Prostate gland (tissue), 2 donors: ENCODE measurements around the gene ADAM15. TPM values are rescaled to one million over a fixed set of nuclear protein-coding genes. Genes with fewer than 3 reads are reported as not detected.

ENCODE experiments used
- DNase-seq: peaks from one replicate; pipeline ENCODE4 v3.0.0-alpha.2; 2019; ENCODE audit warnings: low spot score
- H3K27ac ChIP-seq, 2 donors: fragments of 200-600 bp; sonication (generic); 2 replicates each; pipeline ENCODE4 v1.5.1; 2017 to 2019
- H3K27me3 ChIP-seq: fragments of 200-600 bp; sonication (generic); replicated peaks from 2 replicates; pipeline ENCODE4 v1.5.1; 2019; ENCODE audit not compliant: insufficient read depth
- H3K36me3 ChIP-seq, 2 donors: fragments of 200-600 bp; sonication (generic); 1 replicate in 1 of 2; 2 replicates in 1 of 2; pipeline versions ENCODE4 v1.5.1 to v1.8.1; 2017 to 2019
- H3K4me1 ChIP-seq: fragments of 200-600 bp; sonication (generic); replicated peaks from 2 replicates; pipeline ENCODE4 v1.5.1; 2019
- H3K4me3 ChIP-seq, 2 donors: fragments of 200-600 bp; sonication (generic); 2 replicates each; pipeline ENCODE4 v1.5.1; 2017 to 2019
- H3K9me3 ChIP-seq: fragments of 200-600 bp; sonication (generic); 2 replicates; pipeline ENCODE4 v1.5.1; 2017
- POLR2A ChIP-seq: fragments of 450-650 bp; IDR thresholded peaks from one replicate; pipeline ENCODE4 v1.6.1; 2016; ENCODE audit warnings: antibody characterized with exemption, mild to moderate bottlenecking
- POLR2AphosphoS5 ChIP-seq: sonication (generic); formaldehyde crosslinking; IDR thresholded peaks from one replicate; pipeline ENCODE4 v1.6.1; 2017; ENCODE audit warnings: antibody characterized with exemption
- WGBS: methylation state at CpG from one replicate; pipeline ENCODE4 v1.1.5; 2018; 5-methylcytosine and 5-hydroxymethylcytosine counted together
- intact Hi-C: fragments of 100-400 bp; cut with DNase I; formaldehyde crosslinking; loops from one replicate; pipeline ENCODE4 v1.14.2; 2022
- total RNA-seq, 2 donors: library from RNA; depleted of rRNA; stranded (reverse); fragments of >200 nt; gene quantifications; one replicate each; pipeline ENCODE4 v1.1.0, GENCODE V29; 2016
- TF ChIP-seq, protein P1 (sequence below), 4 experiments: fragments of 200-600 bp in 2 of 4; fragments of 450-650 bp in 2 of 4; sonication (generic) in 2 of 4; IDR thresholded peaks; 1 replicate in 3 of 4; 2 replicates in 1 of 4; pipeline ENCODE4 v1.5.1; 2016 to 2019; ENCODE audit warnings: antibody characterized with exemption in 4 of 4, mild to moderate bottlenecking in 2 of 4, moderate library complexity in 2 of 4

The ADAM15 gene
- total RNA-seq, 2 donors from 2014 or later = 72.5 to 138 TPM

DNA sequence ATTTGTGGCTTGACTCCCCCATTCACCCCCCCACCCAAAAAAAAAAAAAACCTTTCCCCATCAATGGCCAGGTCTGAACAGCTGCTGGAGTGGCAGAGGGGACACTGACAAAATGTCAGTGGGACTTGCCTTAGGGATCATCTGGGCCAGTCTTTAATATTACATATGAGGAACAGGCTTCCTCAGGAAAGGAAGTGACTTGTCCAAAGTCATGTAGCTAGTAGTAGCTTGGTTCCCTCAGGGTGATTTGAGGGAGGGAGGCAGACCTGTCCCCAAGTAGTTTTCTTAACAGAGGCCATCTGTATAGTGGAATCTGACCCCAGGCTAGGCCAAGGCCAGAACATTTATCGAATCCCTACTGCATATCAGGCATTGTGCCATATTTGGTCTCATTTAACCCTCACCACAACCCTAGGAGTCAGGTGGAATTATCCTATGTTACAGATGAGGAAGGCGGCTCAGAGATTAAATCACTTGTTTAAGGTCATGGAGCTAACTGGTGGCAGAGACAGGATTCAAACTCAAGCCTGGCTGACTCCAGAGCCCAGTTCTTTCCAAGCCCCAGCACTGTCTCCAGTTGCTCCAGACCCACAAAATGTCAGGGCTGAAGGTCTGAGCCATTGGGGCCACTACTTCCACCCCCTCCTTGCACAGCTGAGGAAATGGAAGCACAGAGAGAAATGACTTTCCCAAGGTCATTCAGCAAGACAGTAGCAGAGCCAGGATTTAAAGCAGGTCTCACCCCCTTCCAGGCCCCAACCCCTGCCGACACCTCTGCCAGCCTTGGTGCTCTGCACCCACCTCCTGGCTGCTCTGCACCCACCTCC lies 38.1 kb upstream of the ADAM15 start:
- H3K27me3 ChIP-seq = no peaks in the 10 kb centered on the region
- DNase-seq = no peak
- H3K36me3 ChIP-seq = peaks cover 7 to 14% of the 10 kb centered on the region in 2 donors
- intact Hi-C loops = no loop called here
- H3K9me3 ChIP-seq = no peaks in the 10 kb centered on the region
- no peak overlapping the region for H3K4me3 ChIP-seq
- WGBS = 78% methylated on average over 3 of the region's 3 CpGs
- TF ChIP-seq POLR2A = no peak
- TF ChIP-seq, protein P1, sequence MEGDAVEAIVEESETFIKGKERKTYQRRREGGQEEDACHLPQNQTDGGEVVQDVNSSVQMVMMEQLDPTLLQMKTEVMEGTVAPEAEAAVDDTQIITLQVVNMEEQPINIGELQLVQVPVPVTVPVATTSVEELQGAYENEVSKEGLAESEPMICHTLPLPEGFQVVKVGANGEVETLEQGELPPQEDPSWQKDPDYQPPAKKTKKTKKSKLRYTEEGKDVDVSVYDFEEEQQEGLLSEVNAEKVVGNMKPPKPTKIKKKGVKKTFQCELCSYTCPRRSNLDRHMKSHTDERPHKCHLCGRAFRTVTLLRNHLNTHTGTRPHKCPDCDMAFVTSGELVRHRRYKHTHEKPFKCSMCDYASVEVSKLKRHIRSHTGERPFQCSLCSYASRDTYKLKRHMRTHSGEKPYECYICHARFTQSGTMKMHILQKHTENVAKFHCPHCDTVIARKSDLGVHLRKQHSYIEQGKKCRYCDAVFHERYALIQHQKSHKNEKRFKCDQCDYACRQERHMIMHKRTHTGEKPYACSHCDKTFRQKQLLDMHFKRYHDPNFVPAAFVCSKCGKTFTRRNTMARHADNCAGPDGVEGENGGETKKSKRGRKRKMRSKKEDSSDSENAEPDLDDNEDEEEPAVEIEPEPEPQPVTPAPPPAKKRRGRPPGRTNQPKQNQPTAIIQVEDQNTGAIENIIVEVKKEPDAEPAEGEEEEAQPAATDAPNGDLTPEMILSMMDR (IDR thresholded peaks at IDR 0.05) = no peak
- no peak for TF ChIP-seq POLR2AphosphoS5
- peak overlapping the region; percentile 30 to 100 for H3K27ac ChIP-seq
- H3K4me1 ChIP-seq = peaks cover 42% of the 10 kb centered on the region

GRCh38 chr1:155013632-155014031 lies 37.5 kb upstream of the ADAM15 start:
- Histone ChIP-seq H3K27me3 (no peaks in the 10 kb centered on the region), H3K9me3 (no peaks in the 10 kb centered on the region), H3K4me3 (no peak overlapping the region), H3K36me3 (peaks cover 7 to 14% of the 10 kb centered on the region in 2 donors), H3K27ac (peak overlapping the region; percentile 30 to 100), H3K4me1 (peaks cover 44% of the 10 kb centered on the region)
- intact Hi-C loops = no loop called here
- TF ChIP-seq, protein P1 (IDR thresholded peaks at IDR 0.05) = no peak
- TF ChIP-seq POLR2AphosphoS5 = no peak
- TF ChIP-seq POLR2A = no peak
- WGBS = 32% methylated on average over 7 of the region's 8 CpGs
- no peak for DNase-seq

DNA sequence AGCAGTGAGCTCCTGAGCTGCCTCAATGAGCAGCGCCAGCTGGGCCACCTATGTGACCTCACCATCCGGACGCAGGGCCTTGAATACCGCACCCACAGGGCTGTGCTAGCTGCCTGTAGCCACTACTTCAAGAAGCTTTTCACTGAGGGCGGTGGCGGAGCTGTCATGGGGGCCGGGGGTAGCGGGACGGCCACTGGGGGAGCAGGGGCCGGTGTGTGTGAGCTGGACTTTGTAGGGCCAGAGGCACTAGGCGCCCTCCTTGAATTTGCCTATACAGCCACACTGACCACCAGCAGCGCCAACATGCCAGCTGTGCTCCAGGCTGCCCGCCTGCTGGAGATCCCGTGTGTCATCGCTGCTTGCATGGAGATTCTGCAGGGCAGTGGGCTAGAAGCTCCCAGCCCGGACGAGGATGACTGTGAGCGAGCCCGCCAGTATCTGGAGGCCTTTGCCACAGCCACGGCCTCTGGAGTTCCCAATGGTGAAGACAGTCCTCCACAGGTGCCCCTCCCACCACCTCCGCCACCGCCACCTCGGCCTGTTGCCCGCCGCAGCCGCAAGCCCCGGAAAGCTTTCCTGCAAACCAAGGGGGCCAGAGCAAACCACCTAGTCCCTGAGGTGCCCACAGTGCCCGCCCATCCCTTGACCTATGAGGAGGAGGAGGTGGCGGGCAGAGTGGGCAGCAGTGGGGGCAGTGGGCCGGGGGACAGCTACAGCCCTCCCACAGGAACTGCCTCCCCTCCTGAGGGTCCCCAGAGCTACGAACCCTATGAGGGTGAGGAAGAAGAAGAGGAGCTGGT lies 36.2 kb upstream of the ADAM15 start:
- Histone ChIP-seq H3K4me1 (peaks cover 37% of the 10 kb centered on the region), H3K4me3 (no peak overlapping the region), H3K27me3 (no peaks in the 10 kb centered on the region), H3K36me3 (peaks cover 7 to 14% of the 10 kb centered on the region in 2 donors), H3K9me3 (no peaks in the 10 kb centered on the region), H3K27ac (no peak overlapping the region)
- TF ChIP-seq POLR2A (no peak), POLR2AphosphoS5 (no peak)
- TF ChIP-seq, protein P1 (IDR thresholded peaks at IDR 0.05) = no peak
- intact Hi-C loops = no loop called here
- WGBS = 91% methylated on average over 31 of the region's 31 CpGs
- DNase-seq = no peak

- no peaks in the 10 kb centered on the region for H3K27me3 ChIP-seq
- peak overlapping the region in 1 of 2 donors; percentile 80 for H3K27ac ChIP-seq
- peaks cover 7 to 14% of the 10 kb centered on the region in 2 donors for H3K36me3 ChIP-seq
- TF ChIP-seq POLR2A (no peak), POLR2AphosphoS5 (no peak)
- TF ChIP-seq, protein P1 (IDR thresholded peaks at IDR 0.05) = no peak
- H3K4me1 ChIP-seq = peaks cover 29% of the 10 kb centered on the region
- H3K9me3 ChIP-seq = no peaks in the 10 kb centered on the region
- WGBS = 77% methylated on average over 16 of the region's 16 CpGs
- no peak overlapping the region for H3K4me3 ChIP-seq
- DNase-seq = no peak
- intact Hi-C loops = no loop called here
These were observed 35.4 kb upstream of the ADAM15 start for GRCh38 chr1:155015527-155016230.
